ENCODE data around the gene ABL2. TPM values are rescaled to one million over a fixed set of nuclear protein-coding genes. Genes with fewer than 3 reads are reported as not detected.

ABL2 gene
- total RNA-seq, 2 experiments from 2014 or later, result 15.8 to 16.4 TPM

DNA sequence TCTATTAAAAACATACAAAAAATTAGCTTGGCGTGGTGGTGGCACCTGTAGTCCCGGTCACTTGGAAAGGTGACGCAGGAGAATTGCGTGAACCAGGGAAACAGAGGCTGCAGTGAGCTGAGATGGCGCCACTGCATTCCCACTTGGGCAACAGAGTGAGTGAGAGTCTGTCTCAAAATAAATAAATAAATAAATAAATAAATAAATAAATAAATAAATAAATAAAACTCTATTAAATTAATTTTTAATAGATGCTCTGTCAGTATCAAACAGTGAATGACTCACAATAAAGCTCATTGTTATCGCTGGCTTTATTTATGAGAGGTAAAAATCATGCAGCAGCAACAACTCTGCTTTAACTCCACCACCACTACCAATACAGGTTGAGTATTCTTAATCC is 72.8 kb downstream of the ABL2 start:
- ChIA-PET POLR2A (no interaction called here), CTCF (interaction anchor here (1.3 kb wide), 1 partner anchor 9 kb away, joined by 7 read pairs; no protein-coding TSS in a partner anchor)
- ATAC-seq (ENCODE audit: poor library complexity) (no peak), DNase-seq (no peak)
- H3K4me1 ChIP-seq (ENCODE audit: insufficient read depth, low read length), result no peaks in the 10 kb centered on the region
- no peaks in the 10 kb centered on the region for H3K9me3 ChIP-seq (ENCODE audit: control insufficient read depth in 1 of 2, insufficient read depth in 1 of 2, low read length in 2 of 2)
- no peak overlapping the region for H3K4me3 ChIP-seq (ENCODE audit: low read length)
- no peaks in the 10 kb centered on the region for H3K36me3 Mint-ChIP-seq (ENCODE audit: low read depth)
- TF ChIP-seq, protein P1, sequence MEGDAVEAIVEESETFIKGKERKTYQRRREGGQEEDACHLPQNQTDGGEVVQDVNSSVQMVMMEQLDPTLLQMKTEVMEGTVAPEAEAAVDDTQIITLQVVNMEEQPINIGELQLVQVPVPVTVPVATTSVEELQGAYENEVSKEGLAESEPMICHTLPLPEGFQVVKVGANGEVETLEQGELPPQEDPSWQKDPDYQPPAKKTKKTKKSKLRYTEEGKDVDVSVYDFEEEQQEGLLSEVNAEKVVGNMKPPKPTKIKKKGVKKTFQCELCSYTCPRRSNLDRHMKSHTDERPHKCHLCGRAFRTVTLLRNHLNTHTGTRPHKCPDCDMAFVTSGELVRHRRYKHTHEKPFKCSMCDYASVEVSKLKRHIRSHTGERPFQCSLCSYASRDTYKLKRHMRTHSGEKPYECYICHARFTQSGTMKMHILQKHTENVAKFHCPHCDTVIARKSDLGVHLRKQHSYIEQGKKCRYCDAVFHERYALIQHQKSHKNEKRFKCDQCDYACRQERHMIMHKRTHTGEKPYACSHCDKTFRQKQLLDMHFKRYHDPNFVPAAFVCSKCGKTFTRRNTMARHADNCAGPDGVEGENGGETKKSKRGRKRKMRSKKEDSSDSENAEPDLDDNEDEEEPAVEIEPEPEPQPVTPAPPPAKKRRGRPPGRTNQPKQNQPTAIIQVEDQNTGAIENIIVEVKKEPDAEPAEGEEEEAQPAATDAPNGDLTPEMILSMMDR (IDR thresholded peaks at IDR 0.05), result no peak
- H3K27me3 Mint-ChIP-seq, result no peaks in the 10 kb centered on the region
- H3K27ac ChIP-seq (ENCODE audit: low read depth in 1 of 2, low read length in 2 of 2), result no peak overlapping the region
- intact Hi-C loops (cut with DNase I, micrococcal nuclease), result no loop called here
- H3K27ac Mint-ChIP-seq, result no peak overlapping the region
- peaks cover 32% of the 10 kb centered on the region for H3K4me1 Mint-ChIP-seq (ENCODE audit: low read depth)
- no peaks in the 10 kb centered on the region for H3K9me3 Mint-ChIP-seq
- H3K36me3 ChIP-seq (ENCODE audit: insufficient read depth, low read length), result no peaks in the 10 kb centered on the region
- H3K27me3 ChIP-seq (ENCODE audit: control insufficient read depth in 1 of 2, insufficient read depth in 2 of 2, low read length in 2 of 2), result no peaks in the 10 kb centered on the region
- no peak overlapping the region for H3K4me3 Mint-ChIP-seq

- H3K27me3 Mint-ChIP-seq, result no peaks in the 10 kb centered on the region
- POLR2A ChIA-PET, result interaction anchor here (0.8 kb wide), 1 partner anchor 13 kb away, joined by 3 read pairs; no protein-coding TSS in a partner anchor
- no peaks in the 10 kb centered on the region for H3K9me3 ChIP-seq (ENCODE audit: control insufficient read depth in 1 of 2, insufficient read depth in 1 of 2, low read length in 2 of 2)
- H3K4me1 Mint-ChIP-seq (ENCODE audit: low read depth), result peaks cover 29% of the 10 kb centered on the region
- peaks cover 2% of the 10 kb centered on the region for H3K36me3 Mint-ChIP-seq (ENCODE audit: low read depth)
- H3K4me1 ChIP-seq (ENCODE audit: insufficient read depth, low read length), result no peaks in the 10 kb centered on the region
- no peaks in the 10 kb centered on the region for H3K36me3 ChIP-seq (ENCODE audit: insufficient read depth, low read length)
- no peaks in the 10 kb centered on the region for H3K27me3 ChIP-seq (ENCODE audit: control insufficient read depth in 1 of 2, insufficient read depth in 2 of 2, low read length in 2 of 2)
- ATAC-seq (ENCODE audit: poor library complexity), result no peak
- intact Hi-C loops (cut with DNase I, micrococcal nuclease), result no loop called here
- H3K9me3 Mint-ChIP-seq, result no peaks in the 10 kb centered on the region
- no peak overlapping the region for H3K4me3 Mint-ChIP-seq
- no peak overlapping the region for H3K27ac Mint-ChIP-seq
- CTCF ChIA-PET, result interaction anchor here (0.5 to 1.3 kb wide), 3 partner anchors 9 to 35 kb away, joined by 3 to 7 read pairs (median 3); no protein-coding TSS in a partner anchor
- no peak overlapping the region for H3K27ac ChIP-seq (ENCODE audit: low read depth in 1 of 2, low read length in 2 of 2)
- H3K4me3 ChIP-seq (ENCODE audit: low read length), result no peak overlapping the region
- DNase-seq, result no peak
- TF ChIP-seq, protein P1 (IDR thresholded peaks at IDR 0.05), result no peak
These were observed 73.5 kb downstream of the ABL2 start for GRCh38 chr1:179156026-179156425.

DNA sequence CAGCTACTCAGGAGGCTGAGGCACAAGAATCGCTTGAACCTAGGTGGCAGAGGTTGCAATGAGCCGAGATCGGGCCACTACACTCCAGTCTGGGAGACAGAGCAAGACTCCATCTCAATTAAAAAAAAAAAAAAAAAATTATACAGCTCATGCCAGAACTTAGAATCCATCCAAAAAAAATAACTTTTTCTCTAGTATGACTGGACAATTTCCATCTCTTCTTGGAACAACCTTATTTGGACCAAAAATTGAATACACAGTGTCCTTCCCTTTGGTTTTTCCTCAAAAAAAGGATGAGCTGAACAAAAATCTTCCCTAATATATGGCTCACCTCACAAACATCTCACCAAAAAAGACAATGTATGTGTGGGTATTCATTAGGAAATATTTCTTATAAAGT is 73.9 kb downstream of the ABL2 start:
- Histone ChIP-seq H3K9me3 (ENCODE audit: control insufficient read depth in 1 of 2, insufficient read depth in 1 of 2, low read length in 2 of 2) (no peaks in the 10 kb centered on the region), H3K36me3 (ENCODE audit: insufficient read depth, low read length) (no peaks in the 10 kb centered on the region), H3K4me1 (ENCODE audit: insufficient read depth, low read length) (no peaks in the 10 kb centered on the region), H3K27ac (ENCODE audit: low read depth in 1 of 2, low read length in 2 of 2) (no peak overlapping the region), H3K27me3 (ENCODE audit: control insufficient read depth in 1 of 2, insufficient read depth in 2 of 2, low read length in 2 of 2) (no peaks in the 10 kb centered on the region), H3K4me3 (ENCODE audit: low read length) (no peak overlapping the region)
- ATAC-seq (ENCODE audit: poor library complexity) (no peak), DNase-seq (no peak)
- intact Hi-C loops (cut with DNase I, micrococcal nuclease), result no loop called here
- H3K4me1 Mint-ChIP-seq (ENCODE audit: low read depth), result peaks cover 29% of the 10 kb centered on the region
- no peak overlapping the region for H3K4me3 Mint-ChIP-seq
- H3K27me3 Mint-ChIP-seq, result no peaks in the 10 kb centered on the region
- no peaks in the 10 kb centered on the region for H3K9me3 Mint-ChIP-seq
- H3K27ac Mint-ChIP-seq, result no peak overlapping the region
- TF ChIP-seq, protein P1 (IDR thresholded peaks at IDR 0.05), result no peak
- CTCF ChIA-PET, result interaction anchor here (0.5 to 1.3 kb wide), 3 partner anchors 8 to 34 kb away, joined by 3 to 7 read pairs (median 3); no protein-coding TSS in a partner anchor
- peaks cover 6% of the 10 kb centered on the region for H3K36me3 Mint-ChIP-seq (ENCODE audit: low read depth)
- POLR2A ChIA-PET, result interaction anchor here (0.8 kb wide), 1 partner anchor 12 kb away, joined by 3 read pairs; no protein-coding TSS in a partner anchor
